ENCODE data around the gene SLBP. TPM values are rescaled to one million over a fixed set of nuclear protein-coding genes. Genes with fewer than 3 reads are reported as not detected.
A peak's percentile ranks its signal among the peaks of the same experiment; 100 is the strongest.
"Not testable (repeated sequence)": the region's sequence is repeated elsewhere in the genome, so short reads cannot be mapped to it uniquely, and the experiment has no call there.

Gene SLBP
- total and polyA plus RNA-seq, 2 donors from 2014 or later, result 30.7 to 42.8 TPM

GRCh38 chr4:1674682-1675081 is 37.4 kb downstream of the SLBP start:
- TF ChIP-seq, protein P1, sequence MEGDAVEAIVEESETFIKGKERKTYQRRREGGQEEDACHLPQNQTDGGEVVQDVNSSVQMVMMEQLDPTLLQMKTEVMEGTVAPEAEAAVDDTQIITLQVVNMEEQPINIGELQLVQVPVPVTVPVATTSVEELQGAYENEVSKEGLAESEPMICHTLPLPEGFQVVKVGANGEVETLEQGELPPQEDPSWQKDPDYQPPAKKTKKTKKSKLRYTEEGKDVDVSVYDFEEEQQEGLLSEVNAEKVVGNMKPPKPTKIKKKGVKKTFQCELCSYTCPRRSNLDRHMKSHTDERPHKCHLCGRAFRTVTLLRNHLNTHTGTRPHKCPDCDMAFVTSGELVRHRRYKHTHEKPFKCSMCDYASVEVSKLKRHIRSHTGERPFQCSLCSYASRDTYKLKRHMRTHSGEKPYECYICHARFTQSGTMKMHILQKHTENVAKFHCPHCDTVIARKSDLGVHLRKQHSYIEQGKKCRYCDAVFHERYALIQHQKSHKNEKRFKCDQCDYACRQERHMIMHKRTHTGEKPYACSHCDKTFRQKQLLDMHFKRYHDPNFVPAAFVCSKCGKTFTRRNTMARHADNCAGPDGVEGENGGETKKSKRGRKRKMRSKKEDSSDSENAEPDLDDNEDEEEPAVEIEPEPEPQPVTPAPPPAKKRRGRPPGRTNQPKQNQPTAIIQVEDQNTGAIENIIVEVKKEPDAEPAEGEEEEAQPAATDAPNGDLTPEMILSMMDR (IDR thresholded peaks at IDR 0.05; ENCODE audit: borderline replicate concordance, extremely low read depth, insufficient read depth), result no peak
- H3K4me1 ChIP-seq (ENCODE audit: control insufficient read depth in 2 of 3, insufficient read depth in 2 of 3, low read depth in 1 of 3, low read length in 3 of 3), result no peaks in the 10 kb centered on the region
- no peaks in the 10 kb centered on the region for H3K27me3 ChIP-seq (ENCODE audit: control insufficient read depth, insufficient read depth, low read length)
- no peaks in the 10 kb centered on the region for H3K9me3 ChIP-seq (ENCODE audit: control insufficient read depth in 2 of 3, insufficient read depth in 1 of 3, low read length in 3 of 3)
- DNase-seq, result peak in 1 of 5 donors; percentile 26
- FAIRE-seq, result no peak
- H3K27ac ChIP-seq (ENCODE audit: low read depth in 2 of 2, low read length in 2 of 2), result no peak overlapping the region
- H3K36me3 ChIP-seq (ENCODE audit: control insufficient read depth in 2 of 3, insufficient read depth in 3 of 3, low read length in 3 of 3), result no peaks in the 10 kb centered on the region
- no peak overlapping the region for H3K4me3 ChIP-seq (ENCODE audit: low read length in 3 of 3)
- no peak overlapping the region for H3K9ac ChIP-seq (ENCODE audit: low read length in 3 of 3)
- intact Hi-C loops (cut with DNase I), result no loop called here

- no peak for DNase-seq
- TF ChIP-seq, protein P1 (IDR thresholded peaks at IDR 0.05; ENCODE audit: borderline replicate concordance, extremely low read depth, insufficient read depth), result no peak
- Histone ChIP-seq H3K36me3 (ENCODE audit: control insufficient read depth in 2 of 3, insufficient read depth in 3 of 3, low read length in 3 of 3) (no peaks in the 10 kb centered on the region), H3K4me1 (ENCODE audit: control insufficient read depth in 2 of 3, insufficient read depth in 2 of 3, low read depth in 1 of 3, low read length in 3 of 3) (no peaks in the 10 kb centered on the region), H3K9me3 (ENCODE audit: control insufficient read depth in 2 of 3, insufficient read depth in 1 of 3, low read length in 3 of 3) (no peaks in the 10 kb centered on the region), H3K9ac (ENCODE audit: low read length in 3 of 3) (no peak overlapping the region), H3K27ac (ENCODE audit: low read depth in 2 of 2, low read length in 2 of 2) (no peak overlapping the region), H3K4me3 (ENCODE audit: low read length in 3 of 3) (no peak overlapping the region), H3K27me3 (ENCODE audit: control insufficient read depth, insufficient read depth, low read length) (no peaks in the 10 kb centered on the region)
- FAIRE-seq, result no peak
- intact Hi-C loops (cut with DNase I), result no loop called here
Observed at GRCh38 chr4:1673671-1674070, 38.4 kb downstream of the SLBP start.

DNA sequence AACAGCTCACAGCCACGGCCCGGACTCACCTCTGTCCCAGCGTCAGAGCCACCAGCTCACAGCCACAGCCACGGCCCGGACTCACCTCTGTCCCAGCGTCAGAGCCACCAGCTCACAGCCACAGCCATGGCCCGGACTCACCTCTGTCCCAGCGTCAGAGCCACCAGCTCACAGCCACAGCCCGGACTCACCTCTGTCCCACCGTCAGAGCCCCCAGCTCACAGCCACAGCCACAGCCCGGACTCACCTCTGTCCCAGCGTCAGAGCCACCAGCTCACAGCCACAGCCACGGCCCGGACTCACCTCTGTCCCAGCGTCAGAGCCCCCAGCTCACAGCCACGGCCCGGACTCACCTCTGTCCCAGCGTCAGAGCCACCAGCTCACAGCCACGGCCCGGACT is 41.1 kb downstream of the SLBP start:
- H3K4me3 ChIP-seq (ENCODE audit: low read length in 3 of 3); FAIRE-seq; H3K27ac ChIP-seq (ENCODE audit: low read depth in 2 of 2, low read length in 2 of 2); H3K27me3 ChIP-seq (ENCODE audit: control insufficient read depth, insufficient read depth, low read length); H3K36me3 ChIP-seq (ENCODE audit: control insufficient read depth in 2 of 3, insufficient read depth in 3 of 3, low read length in 3 of 3); H3K4me1 ChIP-seq (ENCODE audit: control insufficient read depth in 2 of 3, insufficient read depth in 2 of 3, low read depth in 1 of 3, low read length in 3 of 3); H3K9me3 ChIP-seq (ENCODE audit: control insufficient read depth in 2 of 3, insufficient read depth in 1 of 3, low read length in 3 of 3); intact Hi-C loops (cut with DNase I); DNase-seq; H3K9ac ChIP-seq (ENCODE audit: low read length in 3 of 3): not testable (repeated sequence)

GRCh38 chr4:1670279-1670678 is 41.8 kb downstream of the SLBP start:
- H3K9ac ChIP-seq (ENCODE audit: low read length in 3 of 3), result no peak overlapping the region
- no peak overlapping the region for H3K4me3 ChIP-seq (ENCODE audit: low read length in 3 of 3)
- TF ChIP-seq, protein P1 (IDR thresholded peaks at IDR 0.05; ENCODE audit: borderline replicate concordance, extremely low read depth, insufficient read depth), result no peak
- intact Hi-C loops (cut with DNase I), result no loop called here
- DNase-seq, result no peak
- H3K9me3 ChIP-seq (ENCODE audit: control insufficient read depth in 2 of 3, insufficient read depth in 1 of 3, low read length in 3 of 3), result no peaks in the 10 kb centered on the region
- H3K27me3 ChIP-seq (ENCODE audit: control insufficient read depth, insufficient read depth, low read length), result no peaks in the 10 kb centered on the region
- H3K4me1 ChIP-seq (ENCODE audit: control insufficient read depth in 2 of 3, insufficient read depth in 2 of 3, low read depth in 1 of 3, low read length in 3 of 3), result no peaks in the 10 kb centered on the region
- FAIRE-seq, result no peak
- no peak overlapping the region for H3K27ac ChIP-seq (ENCODE audit: low read depth in 2 of 2, low read length in 2 of 2)
- H3K36me3 ChIP-seq (ENCODE audit: control insufficient read depth in 2 of 3, insufficient read depth in 3 of 3, low read length in 3 of 3), result no peaks in the 10 kb centered on the region

Measured in kidney (tissue), 14 donors.